Karpas-422 (cell line): ENCODE results near the gene PIGP. TPM values are rescaled to one million over a fixed set of nuclear protein-coding genes. Genes with fewer than 3 reads are reported as not detected.
"Not testable (repeated sequence)": the region's sequence is repeated elsewhere in the genome, so short reads cannot be mapped to it uniquely, and the experiment has no call there.

Experiments used
- DNase-seq: peaks from one replicate; pipeline ENCODE4 v3.0.0-alpha.2; 2015
- H2AFZ ChIP-seq: fragments of 200-600 bp; sonication (generic); 2 replicates; pipeline ENCODE4 v1.6.1; 2014; ENCODE audit warnings: antibody characterized with exemption, low read length, mixed read lengths
- H3K27ac ChIP-seq: fragments of 200-600 bp; sonication (generic); 2 replicates; pipeline ENCODE4 v1.5.1; 2014; ENCODE audit warnings: mild to moderate bottlenecking, low read length, moderate library complexity
- H3K27me3 ChIP-seq: fragments of 200-600 bp; sonication (generic); 2 replicates; pipeline ENCODE4 v1.6.1; 2014; ENCODE audit warnings: low read length, mixed read lengths
- H3K36me3 ChIP-seq: fragments of 200-600 bp; sonication (generic); 2 replicates; pipeline ENCODE4 v1.6.1; 2014; ENCODE audit warnings: low read length, mixed read lengths; ENCODE audit not compliant: insufficient read depth
- H3K4me1 ChIP-seq: fragments of 200-600 bp; sonication (generic); 2 replicates; pipeline ENCODE4 v1.6.1; 2014; ENCODE audit warnings: mild to moderate bottlenecking, low read length, mixed read lengths
- H3K4me2 ChIP-seq: fragments of 200-600 bp; sonication (generic); 2 replicates; pipeline ENCODE4 v1.6.1; 2014; ENCODE audit warnings: low read length, low read depth, mild to moderate bottlenecking; ENCODE audit not compliant: poor library complexity, severe bottlenecking
- H3K4me3 ChIP-seq: fragments of 200-600 bp; sonication (generic); 2 replicates; pipeline ENCODE4 v1.5.1; 2014; ENCODE audit warnings: mild to moderate bottlenecking, antibody characterized with exemption, low read length, mixed read lengths
- H3K79me2 ChIP-seq: fragments of 200-600 bp; sonication (generic); 2 replicates; pipeline ENCODE4 v1.6.1; 2014; ENCODE audit warnings: mild to moderate bottlenecking, low read length, mixed read lengths
- H3K9ac ChIP-seq: fragments of 200-600 bp; sonication (generic); 2 replicates; pipeline ENCODE4 v1.6.0; 2014; ENCODE audit warnings: low read length
- H3K9me2 ChIP-seq: fragments of 200-600 bp; sonication (generic), shearing (Covaris generic); replicated peaks from 2 replicates; pipeline ENCODE4 v1.6.0; 2014; ENCODE audit warnings: mild to moderate bottlenecking, low read length, moderate library complexity; ENCODE audit not compliant: insufficient read depth
- H3K9me3 ChIP-seq: fragments of 300-700, 200-600 bp; sonication (generic); 2 replicates; pipeline ENCODE4 v1.6.1; 2014; ENCODE audit warnings: low read length, mixed read lengths
- H4K20me1 ChIP-seq: fragments of 200-600 bp; sonication (generic); 2 replicates; pipeline ENCODE4 v1.6.1; 2014; ENCODE audit warnings: mild to moderate bottlenecking, antibody characterized with exemption, low read length, low read depth; ENCODE audit not compliant: insufficient read depth
- total RNA-seq: library from RNA; depleted of rRNA; stranded (reverse); fragments of >200 nt; shearing (Covaris generic); gene quantifications from 2 replicates; pipeline ENCODE4 v1.2.3, GENCODE V29; 2014; ENCODE audit warnings: low replicate concordance

The PIGP gene
- total RNA-seq, 1 experiment from 2014 or later = 63.1 TPM

- H4K20me1 ChIP-seq, H3K27me3 ChIP-seq: not testable (repeated sequence)
Measured at GRCh38 chr21:37102746-37103145, 29.9 kb upstream of the PIGP start.

GRCh38 chr21:37101384-37101783 lies 28.5 kb upstream of the PIGP start:
- Histone ChIP-seq H3K27ac (no peak overlapping the region), H3K9ac (no peak overlapping the region), H3K9me3 (no peaks in the 10 kb centered on the region), H3K36me3 (peaks cover 44% of the 10 kb centered on the region), H2AFZ (no peak overlapping the region), H3K9me2 (no peaks in the 10 kb centered on the region), H3K79me2 (peaks cover 75% of the 10 kb centered on the region), H3K27me3 (no peaks in the 10 kb centered on the region), H3K4me2 (no peak overlapping the region), H4K20me1 (no peaks in the 10 kb centered on the region), H3K4me1 (no peaks in the 10 kb centered on the region), H3K4me3 (no peak overlapping the region)
- DNase-seq = no peak

More at GRCh38 chr21:37102746-37103145, 29.9 kb upstream of the PIGP start:
- H2AFZ ChIP-seq, H3K4me1 ChIP-seq, H3K9me2 ChIP-seq, H3K4me2 ChIP-seq, H3K9ac ChIP-seq, H3K9me3 ChIP-seq, H3K27ac ChIP-seq, DNase-seq, H3K4me3 ChIP-seq: not testable (repeated sequence)
- peaks cover 45% of the 10 kb centered on the region for H3K36me3 ChIP-seq
- H3K79me2 ChIP-seq = peaks cover 80% of the 10 kb centered on the region

GRCh38 chr21:37100316-37100715 lies 27.4 kb upstream of the PIGP start:
- no peak overlapping the region for H3K9ac ChIP-seq
- no peaks in the 10 kb centered on the region for H3K9me3 ChIP-seq
- no peak overlapping the region for H3K4me3 ChIP-seq
- H3K36me3 ChIP-seq = peaks cover 48% of the 10 kb centered on the region
- H2AFZ ChIP-seq = no peak overlapping the region
- H3K27me3 ChIP-seq = no peaks in the 10 kb centered on the region
- H3K4me2 ChIP-seq = no peak overlapping the region
- no peaks in the 10 kb centered on the region for H3K9me2 ChIP-seq
- no peaks in the 10 kb centered on the region for H3K4me1 ChIP-seq
- no peaks in the 10 kb centered on the region for H4K20me1 ChIP-seq
- no peak overlapping the region for H3K27ac ChIP-seq
- no peak for DNase-seq
- peaks cover 73% of the 10 kb centered on the region for H3K79me2 ChIP-seq

GRCh38 chr21:37098751-37099150 lies 25.9 kb upstream of the PIGP start:
- Histone ChIP-seq H3K4me1 (no peaks in the 10 kb centered on the region), H3K27me3 (no peaks in the 10 kb centered on the region), H4K20me1 (no peaks in the 10 kb centered on the region), H3K36me3 (peaks cover 48% of the 10 kb centered on the region), H3K9me3 (no peaks in the 10 kb centered on the region), H3K9ac (no peak overlapping the region), H3K9me2 (no peaks in the 10 kb centered on the region), H3K4me3 (no peak overlapping the region), H3K27ac (no peak overlapping the region), H3K4me2 (no peak overlapping the region), H3K79me2 (peaks cover 66% of the 10 kb centered on the region), H2AFZ (no peak overlapping the region)
- no peak for DNase-seq

GRCh38 chr21:37095821-37096220 lies 22.9 kb upstream of the PIGP start:
- Histone ChIP-seq H3K9ac (no peak overlapping the region), H3K9me3 (no peaks in the 10 kb centered on the region), H3K4me2 (no peak overlapping the region), H2AFZ (no peak overlapping the region), H3K4me3 (no peak overlapping the region), H3K27ac (no peak overlapping the region), H3K79me2 (peaks cover 61% of the 10 kb centered on the region), H3K36me3 (peaks cover 53% of the 10 kb centered on the region), H3K4me1 (no peaks in the 10 kb centered on the region), H4K20me1 (no peaks in the 10 kb centered on the region), H3K9me2 (no peaks in the 10 kb centered on the region), H3K27me3 (no peaks in the 10 kb centered on the region)
- DNase-seq = no peak

GRCh38 chr21:37093977-37094376 lies 21.1 kb upstream of the PIGP start:
- Histone ChIP-seq H3K79me2 (peaks cover 64% of the 10 kb centered on the region), H3K9ac (no peak overlapping the region), H3K4me1 (no peaks in the 10 kb centered on the region), H3K4me3 (no peak overlapping the region), H3K4me2 (no peak overlapping the region), H3K9me3 (no peaks in the 10 kb centered on the region), H3K9me2 (no peaks in the 10 kb centered on the region), H3K36me3 (peaks cover 53% of the 10 kb centered on the region), H2AFZ (no peak overlapping the region), H4K20me1 (no peaks in the 10 kb centered on the region), H3K27ac (no peak overlapping the region), H3K27me3 (no peaks in the 10 kb centered on the region)
- DNase-seq = no peak

DNA sequence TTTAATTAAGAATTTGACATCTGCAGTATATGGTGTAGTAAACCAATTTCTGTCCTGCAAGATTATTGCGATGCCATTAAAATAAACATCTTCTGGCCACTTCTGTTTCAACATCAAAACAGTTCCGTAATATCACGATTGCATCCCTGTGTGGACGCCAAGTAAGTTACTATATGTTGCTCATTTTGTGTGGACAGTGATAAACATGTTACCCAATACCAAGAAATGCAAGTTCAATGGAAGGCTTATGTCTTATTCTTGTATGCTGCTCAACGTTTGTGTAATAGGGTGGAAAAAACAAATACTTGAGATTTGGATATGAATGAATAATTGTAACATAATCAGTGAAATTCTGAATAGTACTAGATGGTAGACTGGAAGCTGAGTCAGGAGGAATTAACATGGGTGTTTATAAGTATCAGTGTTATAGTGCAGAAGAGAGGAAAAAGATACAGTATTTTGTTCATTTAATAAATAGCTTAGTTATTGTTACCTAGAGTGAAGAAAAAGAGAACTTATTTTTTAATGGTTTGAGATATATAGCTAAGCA lies 15.4 kb upstream of the PIGP start:
- Histone ChIP-seq H3K9me3 (no peaks in the 10 kb centered on the region), H3K4me3 (no peak overlapping the region), H3K9me2 (no peaks in the 10 kb centered on the region), H3K9ac (no peak overlapping the region), H3K36me3 (peaks cover 29% of the 10 kb centered on the region; the same call in 1 of the 2 replicates), H3K27me3 (no peaks in the 10 kb centered on the region), H3K79me2 (peaks cover 90% of the 10 kb centered on the region), H2AFZ (no peak overlapping the region), H3K27ac (no peak overlapping the region), H3K4me1 (peaks cover 9% of the 10 kb centered on the region), H3K4me2 (no peak overlapping the region), H4K20me1 (peaks cover 7% of the 10 kb centered on the region; the same call in 1 of the 2 replicates)
- DNase-seq = no peak

DNA sequence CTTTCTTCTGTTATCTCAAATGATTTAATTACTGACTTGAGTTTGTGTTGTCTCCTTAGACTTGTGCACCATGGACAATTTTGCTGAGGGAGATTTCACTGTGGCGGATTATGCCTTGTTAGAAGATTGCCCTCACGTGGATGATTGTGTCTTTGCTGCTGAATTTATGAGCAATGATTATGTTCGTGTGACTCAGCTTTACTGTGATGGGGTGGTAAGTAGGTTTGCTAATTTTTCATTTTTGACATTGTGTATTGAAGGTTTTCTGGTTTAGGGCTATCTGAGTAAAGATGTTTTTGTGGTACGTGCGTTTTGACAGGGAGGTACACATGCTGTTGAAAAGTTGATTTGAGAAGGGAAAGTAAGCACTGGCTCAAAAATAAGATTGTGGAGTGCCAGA lies 14.3 kb upstream of the PIGP start:
- no peak for DNase-seq
- no peak overlapping the region for H3K4me2 ChIP-seq
- no peak overlapping the region for H3K9ac ChIP-seq

More for the DNA sequence above, 14.3 kb upstream of the PIGP start:
- H2AFZ ChIP-seq = no peak overlapping the region
- H3K9me2 ChIP-seq = no peaks in the 10 kb centered on the region
- H3K27ac ChIP-seq = no peak overlapping the region
- peaks cover 26% of the 10 kb centered on the region; the same call in 1 of the 2 replicates for H3K36me3 ChIP-seq
- no peaks in the 10 kb centered on the region for H3K9me3 ChIP-seq
- no peaks in the 10 kb centered on the region for H3K27me3 ChIP-seq
- peaks cover 7% of the 10 kb centered on the region; the same call in 1 of the 2 replicates for H4K20me1 ChIP-seq
- no peak overlapping the region for H3K4me3 ChIP-seq
- H3K4me1 ChIP-seq = peaks cover 17% of the 10 kb centered on the region
- H3K79me2 ChIP-seq = peaks cover 96% of the 10 kb centered on the region
